OCI-LY7 (cell line): ENCODE data around the gene CMTM3.

ENCODE experiments used
- EZH2phosphoT487 ChIP-seq: fragments of 200-600 bp; sonication (generic); IDR thresholded peaks from 2 replicates; pipeline ENCODE4 v1.6.1; 2018; ENCODE audit warnings: low read depth, borderline replicate concordance, mild to moderate bottlenecking, mixed run types, antibody characterized with exemption, low read length, moderate library complexity, mixed read lengths
- TF ChIP-seq, protein P1 (sequence below): fragments of 200-600 bp; sonication (generic); conservative IDR thresholded peaks from 2 replicates; pipeline ENCODE4 v1.5.1; 2014; ENCODE audit warnings: mild to moderate bottlenecking, antibody characterized with exemption, low read length, moderate library complexity, mixed read lengths

DNA sequence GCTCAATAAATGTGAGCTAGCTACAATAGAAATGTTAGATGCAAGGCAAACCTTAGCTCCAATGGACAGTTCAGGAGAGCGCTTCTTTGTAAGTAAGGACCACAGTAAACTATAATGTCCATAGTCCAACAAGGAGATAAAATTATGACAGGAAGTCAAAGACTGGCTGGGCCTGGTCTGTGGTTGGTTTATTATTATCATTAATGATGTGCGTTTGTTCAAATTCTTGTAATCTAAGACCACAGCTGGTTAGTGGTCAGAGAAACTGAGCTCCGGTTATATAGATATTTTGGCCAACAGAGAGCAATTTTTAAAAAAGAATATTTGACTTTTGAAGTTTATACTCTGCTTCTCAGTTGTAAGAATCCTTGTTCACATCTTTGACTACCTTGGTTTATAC, 30.0 kb upstream of the CMTM3 start:
- TF ChIP-seq, protein P1, sequence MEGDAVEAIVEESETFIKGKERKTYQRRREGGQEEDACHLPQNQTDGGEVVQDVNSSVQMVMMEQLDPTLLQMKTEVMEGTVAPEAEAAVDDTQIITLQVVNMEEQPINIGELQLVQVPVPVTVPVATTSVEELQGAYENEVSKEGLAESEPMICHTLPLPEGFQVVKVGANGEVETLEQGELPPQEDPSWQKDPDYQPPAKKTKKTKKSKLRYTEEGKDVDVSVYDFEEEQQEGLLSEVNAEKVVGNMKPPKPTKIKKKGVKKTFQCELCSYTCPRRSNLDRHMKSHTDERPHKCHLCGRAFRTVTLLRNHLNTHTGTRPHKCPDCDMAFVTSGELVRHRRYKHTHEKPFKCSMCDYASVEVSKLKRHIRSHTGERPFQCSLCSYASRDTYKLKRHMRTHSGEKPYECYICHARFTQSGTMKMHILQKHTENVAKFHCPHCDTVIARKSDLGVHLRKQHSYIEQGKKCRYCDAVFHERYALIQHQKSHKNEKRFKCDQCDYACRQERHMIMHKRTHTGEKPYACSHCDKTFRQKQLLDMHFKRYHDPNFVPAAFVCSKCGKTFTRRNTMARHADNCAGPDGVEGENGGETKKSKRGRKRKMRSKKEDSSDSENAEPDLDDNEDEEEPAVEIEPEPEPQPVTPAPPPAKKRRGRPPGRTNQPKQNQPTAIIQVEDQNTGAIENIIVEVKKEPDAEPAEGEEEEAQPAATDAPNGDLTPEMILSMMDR = no peak
- TF ChIP-seq EZH2phosphoT487 = no peak
